Neural cell (in vitro differentiated cells): ENCODE measurements around the gene CNTFR. TPM values are rescaled to one million over a fixed set of nuclear protein-coding genes. Genes with fewer than 3 reads are reported as not detected.

Experiments
- H2AFZ ChIP-seq: fragments of 200-600, 300-800 bp; sonication (generic), shearing (Covaris generic); 2 replicates; pipeline ENCODE4 v1.6.0; 2014; ENCODE audit warnings: low read depth, mild to moderate bottlenecking, antibody characterized with exemption, low read length, moderate library complexity
- H3F3A ChIP-seq: fragments of 200-600 bp; shearing (Covaris generic); 2 replicates; pipeline ENCODE4 v1.6.1; 2016; ENCODE audit warnings: mild to moderate bottlenecking, moderate library complexity, mixed read lengths, antibody characterized with exemption, low read length; ENCODE audit not compliant: insufficient read depth, poor library complexity, severe bottlenecking
- H3K27ac ChIP-seq: fragments of 200-600, 300-800 bp; sonication (generic), shearing (Covaris generic); 2 replicates; pipeline ENCODE4 v1.5.1; 2014; ENCODE audit warnings: mild to moderate bottlenecking, low read length, moderate library complexity
- H3K27me3 ChIP-seq: fragments of 300-800, 200-600 bp; sonication (generic), shearing (Covaris generic); 2 replicates; pipeline ENCODE4 v1.6.0; 2014; ENCODE audit warnings: mild to moderate bottlenecking, low read depth, low read length, moderate library complexity; ENCODE audit not compliant: insufficient read depth
- H3K36me3 ChIP-seq: fragments of 300-800, 200-600 bp; sonication (generic), shearing (Covaris generic); 2 replicates; pipeline ENCODE4 v1.5.1; 2014; ENCODE audit warnings: mild to moderate bottlenecking, antibody characterized with exemption, low read length, moderate library complexity; ENCODE audit not compliant: insufficient read depth
- H3K4me2 ChIP-seq: fragments of 300-800, 200-600 bp; sonication (generic), shearing (Covaris generic); 2 replicates; pipeline ENCODE4 v1.6.0; 2014; ENCODE audit warnings: mild to moderate bottlenecking, low read length
- H3K4me3 ChIP-seq: fragments of 300-800, 200-600 bp; sonication (generic), shearing (Covaris generic); 2 replicates; pipeline ENCODE4 v1.5.1; 2014; ENCODE audit warnings: mild to moderate bottlenecking, low read length, moderate library complexity
- H3K79me2 ChIP-seq: fragments of 200-600 bp; shearing (Covaris generic); replicated peaks from 2 replicates; pipeline ENCODE4 v1.6.0; 2014; ENCODE audit warnings: mild to moderate bottlenecking, low read length, moderate library complexity; ENCODE audit not compliant: insufficient read depth
- H3K9ac ChIP-seq: fragments of 300-800, 200-600 bp; sonication (generic), shearing (Covaris generic); 2 replicates; pipeline ENCODE4 v1.6.1; 2016; ENCODE audit warnings: mild to moderate bottlenecking, low read length, mixed read lengths
- H3K9me2 ChIP-seq: fragments of 200-600 bp; shearing (Covaris generic); 2 replicates; pipeline ENCODE4 v1.6.1; 2016; ENCODE audit warnings: mild to moderate bottlenecking, low read length, mixed read lengths; ENCODE audit not compliant: insufficient read depth
- H3K9me3 ChIP-seq: fragments of 200-600, 300-800 bp; sonication (generic), shearing (Covaris generic); 2 replicates; pipeline ENCODE4 v1.6.1; 2016; ENCODE audit warnings: mild to moderate bottlenecking, mixed run types, low read length, moderate library complexity, mixed read lengths
- H4K20me1 ChIP-seq: fragments of 200-600 bp; shearing (Covaris generic); 2 replicates; pipeline ENCODE4 v1.6.1; 2016; ENCODE audit warnings: mild to moderate bottlenecking, mixed run types; ENCODE audit not compliant: insufficient read depth
- EP300 ChIP-seq: fragments of 450-650 bp; conservative IDR thresholded peaks from 2 replicates; pipeline ENCODE4 v1.6.1; 2014; ENCODE audit warnings: antibody characterized with exemption, mild to moderate bottlenecking, moderate library complexity; ENCODE audit not compliant: poor library complexity, severe bottlenecking
- EZH2 ChIP-seq: fragments of 200-600, 300-800 bp; shearing (Covaris generic), sonication (generic); IDR thresholded peaks from 2 replicates; pipeline ENCODE4 v1.6.1; 2014; ENCODE audit warnings: antibody characterized with exemption, low read length, borderline replicate concordance, mild to moderate bottlenecking; ENCODE audit not compliant: insufficient read depth, poor library complexity, severe bottlenecking
- MXI1 ChIP-seq: fragments of 450-650 bp; conservative IDR thresholded peaks from 2 replicates; pipeline ENCODE4 v1.6.1; 2014; ENCODE audit warnings: antibody characterized with exemption, mild to moderate bottlenecking; ENCODE audit not compliant: poor library complexity, severe bottlenecking
- POLR2AphosphoS5 ChIP-seq: IDR thresholded peaks from 2 replicates; pipeline ENCODE4 v1.6.1; 2012
- RAD21 ChIP-seq: fragments of 450-650 bp; conservative IDR thresholded peaks from 2 replicates; pipeline ENCODE4 v1.6.1; 2014; ENCODE audit warnings: antibody characterized with exemption, mild to moderate bottlenecking, moderate library complexity
- REST ChIP-seq: IDR thresholded peaks from 2 replicates; pipeline ENCODE4 v1.6.1; 2012; ENCODE audit warnings: borderline replicate concordance
- SMC3 ChIP-seq: fragments of 450-650 bp; conservative IDR thresholded peaks from 2 replicates; pipeline ENCODE4 v1.6.1; 2014; ENCODE audit warnings: antibody characterized with exemption, mild to moderate bottlenecking, moderate library complexity; ENCODE audit not compliant: poor library complexity
- TAF1 ChIP-seq: IDR thresholded peaks from 2 replicates; pipeline ENCODE4 v1.6.1; 2012; ENCODE audit warnings: low read depth
- polyA plus RNA-seq: library from polyadenylated mRNA; depleted of rRNA; stranded (reverse); fragments of >200 nt; gene quantifications from 2 replicates; pipeline ENCODE4 v1.2.3, GENCODE V29; 2014
- TF ChIP-seq, protein P1 (sequence below): fragments of 450-650 bp; IDR thresholded peaks from 2 replicates; pipeline ENCODE4 v1.5.1; 2014; ENCODE audit warnings: antibody characterized with exemption, mild to moderate bottlenecking, moderate library complexity; ENCODE audit not compliant: poor library complexity, severe bottlenecking

CNTFR gene
- polyA plus RNA-seq, 1 donor from 2014 or later, result 19.0 TPM

- no peaks in the 10 kb centered on the region for H4K20me1 ChIP-seq
- H3K4me2 ChIP-seq, result no peak overlapping the region
- TF ChIP-seq SMC3 (no peak), EZH2 (no peak), RAD21 (no peak), EP300 (no peak), REST (no peak), POLR2AphosphoS5 (no peak), MXI1 (no peak), TAF1 (no peak)
- TF ChIP-seq, protein P1, sequence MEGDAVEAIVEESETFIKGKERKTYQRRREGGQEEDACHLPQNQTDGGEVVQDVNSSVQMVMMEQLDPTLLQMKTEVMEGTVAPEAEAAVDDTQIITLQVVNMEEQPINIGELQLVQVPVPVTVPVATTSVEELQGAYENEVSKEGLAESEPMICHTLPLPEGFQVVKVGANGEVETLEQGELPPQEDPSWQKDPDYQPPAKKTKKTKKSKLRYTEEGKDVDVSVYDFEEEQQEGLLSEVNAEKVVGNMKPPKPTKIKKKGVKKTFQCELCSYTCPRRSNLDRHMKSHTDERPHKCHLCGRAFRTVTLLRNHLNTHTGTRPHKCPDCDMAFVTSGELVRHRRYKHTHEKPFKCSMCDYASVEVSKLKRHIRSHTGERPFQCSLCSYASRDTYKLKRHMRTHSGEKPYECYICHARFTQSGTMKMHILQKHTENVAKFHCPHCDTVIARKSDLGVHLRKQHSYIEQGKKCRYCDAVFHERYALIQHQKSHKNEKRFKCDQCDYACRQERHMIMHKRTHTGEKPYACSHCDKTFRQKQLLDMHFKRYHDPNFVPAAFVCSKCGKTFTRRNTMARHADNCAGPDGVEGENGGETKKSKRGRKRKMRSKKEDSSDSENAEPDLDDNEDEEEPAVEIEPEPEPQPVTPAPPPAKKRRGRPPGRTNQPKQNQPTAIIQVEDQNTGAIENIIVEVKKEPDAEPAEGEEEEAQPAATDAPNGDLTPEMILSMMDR, result no peak
- H2AFZ ChIP-seq, result no peak overlapping the region
- no peak overlapping the region for H3K27ac ChIP-seq
- no peaks in the 10 kb centered on the region for H3K79me2 ChIP-seq
- peaks cover 8% of the 10 kb centered on the region for H3K36me3 ChIP-seq
- no peaks in the 10 kb centered on the region for H3K9me3 ChIP-seq
- no peak overlapping the region for H3K4me3 ChIP-seq
- H3K9ac ChIP-seq, result no peak overlapping the region
- no peaks in the 10 kb centered on the region for H3K27me3 ChIP-seq
- no peaks in the 10 kb centered on the region for H3F3A ChIP-seq
- no peaks in the 10 kb centered on the region for H3K9me2 ChIP-seq
Measured at GRCh38 chr9:34557426-34558321, 31.9 kb downstream of the CNTFR start.

DNA sequence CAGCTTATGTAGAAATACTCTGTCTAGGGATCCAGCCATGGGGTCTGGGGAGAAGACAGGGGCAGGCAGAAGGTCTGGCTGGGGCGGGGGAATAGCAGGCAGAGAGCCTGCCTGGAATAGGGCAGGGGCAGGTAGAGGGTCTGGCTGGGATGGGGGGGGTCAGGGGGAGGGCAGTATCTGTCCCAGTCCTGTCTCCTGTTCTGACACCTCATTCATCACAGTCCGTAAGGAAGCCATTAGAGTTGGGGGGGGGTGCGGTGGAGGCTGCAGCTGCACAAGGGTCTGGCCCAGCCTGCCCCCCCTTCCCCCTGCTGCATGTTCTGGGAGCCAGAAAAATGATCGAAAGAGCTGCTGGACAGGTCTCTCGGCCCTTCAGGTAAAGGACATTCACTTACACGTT, 32.6 kb downstream of the CNTFR start:
- no peaks in the 10 kb centered on the region for H3K27me3 ChIP-seq
- H3K4me3 ChIP-seq, result no peak overlapping the region
- H3K9me3 ChIP-seq, result no peaks in the 10 kb centered on the region
- TF ChIP-seq TAF1 (no peak), EP300 (no peak), REST (no peak), EZH2 (no peak), RAD21 (no peak), SMC3 (no peak), MXI1 (no peak), POLR2AphosphoS5 (no peak)
- TF ChIP-seq, protein P1, result no peak
- no peak overlapping the region for H3K9ac ChIP-seq
- peaks cover 3% of the 10 kb centered on the region for H3K36me3 ChIP-seq
- no peak overlapping the region for H3K27ac ChIP-seq
- no peak overlapping the region for H2AFZ ChIP-seq
- no peaks in the 10 kb centered on the region for H4K20me1 ChIP-seq
- H3K9me2 ChIP-seq, result no peaks in the 10 kb centered on the region
- no peaks in the 10 kb centered on the region for H3K79me2 ChIP-seq
- H3F3A ChIP-seq, result no peaks in the 10 kb centered on the region
- H3K4me2 ChIP-seq, result no peak overlapping the region
